Keratinocyte (primary cell): ENCODE data around the gene MVB12B. TPM values are rescaled to one million over a fixed set of nuclear protein-coding genes. Genes with fewer than 3 reads are reported as not detected.

ENCODE experiments used
- DNase-seq: peaks from one replicate; pipeline ENCODE4 v3.0.0-alpha.2; 2011; ENCODE audit warnings: low read depth, missing footprints, low spot score
- FAIRE-seq: peaks from 2 replicates; lab custom pipeline; 2011; peaks lifted over from hg19 to GRCh38; lab: Jason Lieb, UNC
- H2AFZ ChIP-seq: 2 replicates; pipeline ENCODE4 v1.6.0; 2012; ENCODE audit warnings: low read length, control low read depth, inconsistent platforms; ENCODE audit not compliant: control insufficient read depth
- H3K27ac ChIP-seq: 2 replicates; pipeline ENCODE4 v1.5.1; 2011; ENCODE audit warnings: low read length; ENCODE audit not compliant: control insufficient read depth, insufficient read depth
- H3K27me3 ChIP-seq: 3 replicates; pipeline ENCODE4 v1.6.0; 2011; ENCODE audit warnings: low read length; ENCODE audit not compliant: control insufficient read depth, insufficient read depth; ENCODE audit errors: extremely low read depth
- H3K36me3 ChIP-seq, 2 experiments: 2 replicates in 1 of 2; 3 replicates in 1 of 2; pipeline ENCODE4 v1.5.1; 2011; ENCODE audit warnings: low read length in 2 of 2, mild to moderate bottlenecking in 1 of 2; ENCODE audit not compliant: control insufficient read depth in 2 of 2, insufficient read depth in 2 of 2; ENCODE audit errors: extremely low read depth in 1 of 2
- H3K4me1 ChIP-seq: 3 replicates; pipeline ENCODE4 v1.5.1; 2011; ENCODE audit warnings: low read length; ENCODE audit not compliant: control insufficient read depth, insufficient read depth; ENCODE audit errors: extremely low read depth
- H3K4me2 ChIP-seq: 3 replicates; pipeline ENCODE4 v1.6.0; 2011; ENCODE audit warnings: low read depth, low read length; ENCODE audit not compliant: control insufficient read depth, insufficient read depth; ENCODE audit errors: extremely low read depth
- H3K4me3 ChIP-seq, 3 experiments: fragments of 200-600 bp in 1 of 3; sonication (generic) in 1 of 3; 2 replicates in 2 of 3; 3 replicates in 1 of 3; pipeline ENCODE4 v1.5.1; 2011 to 2016; ENCODE audit warnings: low read length in 3 of 3, mild to moderate bottlenecking in 3 of 3, control low read depth in 2 of 3, inconsistent platforms in 1 of 3, low read depth in 1 of 3, mixed read lengths in 1 of 3, mixed run types in 1 of 3, moderate library complexity in 1 of 3; ENCODE audit not compliant: control insufficient read depth in 2 of 3, insufficient read depth in 2 of 3; ENCODE audit errors: extremely low read depth in 1 of 3
- H3K79me2 ChIP-seq: 2 replicates; pipeline ENCODE4 v1.6.0; 2012; ENCODE audit warnings: low read length; ENCODE audit not compliant: control insufficient read depth, insufficient read depth
- H3K9ac ChIP-seq: 3 replicates; pipeline ENCODE4 v1.6.0; 2011; ENCODE audit warnings: low read length; ENCODE audit not compliant: control insufficient read depth, insufficient read depth; ENCODE audit errors: extremely low read depth
- H3K9me1 ChIP-seq: 3 replicates; pipeline ENCODE4 v1.6.0; 2011; ENCODE audit warnings: low read length; ENCODE audit not compliant: control insufficient read depth, insufficient read depth; ENCODE audit errors: extremely low read depth
- H3K9me3 ChIP-seq: 2 replicates; pipeline ENCODE4 v1.5.1; 2012; ENCODE audit warnings: low read depth, low read length; ENCODE audit not compliant: control insufficient read depth
- H4K20me1 ChIP-seq: 3 replicates; pipeline ENCODE4 v1.6.0; 2011; ENCODE audit warnings: low read length; ENCODE audit not compliant: control insufficient read depth, insufficient read depth; ENCODE audit errors: extremely low read depth
- CTCF ChIP-seq, 3 experiments: IDR thresholded peaks in 1 of 3; conservative IDR thresholded peaks in 1 of 3; optimal IDR thresholded peaks in 1 of 3; 2 replicates in 2 of 3; 3 replicates in 1 of 3; pipeline versions ENCODE3 to v1.5.1; 2011; ENCODE audit warnings: low read length in 3 of 3, mild to moderate bottlenecking in 3 of 3, moderate library complexity in 2 of 3, control low read depth in 1 of 3, inconsistent platforms in 1 of 3; ENCODE audit not compliant: insufficient read depth in 2 of 3; ENCODE audit errors: extremely low read depth in 1 of 3
- EZH2 ChIP-seq: IDR thresholded peaks from one replicate; pipeline ENCODE4 v1.6.1; 2012; ENCODE audit warnings: inconsistent platforms, mild to moderate bottlenecking, low read length, moderate library complexity
- dilution Hi-C: fragments of 300-500 bp; cut with MboI; formaldehyde crosslinking; loops from one replicate; pipeline ENCODE4 v1.7.0; 2020; ENCODE audit warnings: low sequenced_read_pairs; ENCODE audit not compliant: extremely low pct_ligation_motif_present
- polyA plus RNA-seq, 5 experiments: library from polyadenylated mRNA; depleted of rRNA in 3 of 5; stranded (reverse) in 3 of 5; stranded (forward) in 1 of 5; unstranded in 1 of 5; fragments of >200 nt; gene quantifications; 1 replicate in 1 of 5; 2 replicates in 3 of 5; 3 replicates in 1 of 5; pipeline versions ENCODE4 v1.2.1 to v1.2.3, GENCODE V29; 2011 to 2012; ENCODE audit warnings: missing spikeins in 2 of 5, low read depth in 1 of 5, low replicate concordance in 1 of 5

MVB12B gene
- polyA plus RNA-seq, 1 donor (not counting 4 experiments of a cell fraction or from before 2014, with no cell fraction given) = 1.2 TPM

- Histone ChIP-seq H3K9me1 (no peaks in the 10 kb centered on the region), H4K20me1 (no peaks in the 10 kb centered on the region), H3K27ac (no peak overlapping the region), H3K9ac (no peak overlapping the region), H3K4me1 (peaks cover 8% of the 10 kb centered on the region), H3K4me2 (no peak overlapping the region), H3K4me3 (no peak overlapping the region), H3K27me3 (no peaks in the 10 kb centered on the region), H3K9me3 (no peaks in the 10 kb centered on the region), H2AFZ (no peak overlapping the region), H3K79me2 (no peaks in the 10 kb centered on the region), H3K36me3 (no peaks in the 10 kb centered on the region)
- dilution Hi-C loops = no loop called here
- DNase-seq (no peak), FAIRE-seq (no peak)
- TF ChIP-seq CTCF (optimal IDR thresholded peaks at IDR 0.05 in 1 of 3, IDR thresholded peaks at IDR 0.05 in 1 of 3, conservative IDR thresholded peaks at IDR 0.05 in 1 of 3; ENCODE audit: extremely low read depth in 1 of 3, insufficient read depth in 2 of 3, low read length in 3 of 3) (no peak), EZH2 (no peak)
Measured at GRCh38 chr9:126497660-126498275, 171.1 kb downstream of the MVB12B start.

GRCh38 chr9:126498331-126498730 is 171.7 kb downstream of the MVB12B start:
- FAIRE-seq (no peak), DNase-seq (no peak)
- Histone ChIP-seq H3K9ac (no peak overlapping the region), H3K79me2 (no peaks in the 10 kb centered on the region), H3K27ac (no peak overlapping the region), H3K27me3 (no peaks in the 10 kb centered on the region), H3K4me3 (no peak overlapping the region), H3K4me1 (peaks cover 8% of the 10 kb centered on the region), H3K9me3 (no peaks in the 10 kb centered on the region), H2AFZ (no peak overlapping the region), H3K9me1 (no peaks in the 10 kb centered on the region), H3K4me2 (no peak overlapping the region), H3K36me3 (no peaks in the 10 kb centered on the region), H4K20me1 (no peaks in the 10 kb centered on the region)
- dilution Hi-C loops = no loop called here
- no peak for TF ChIP-seq CTCF (optimal IDR thresholded peaks at IDR 0.05 in 1 of 3, IDR thresholded peaks at IDR 0.05 in 1 of 3, conservative IDR thresholded peaks at IDR 0.05 in 1 of 3; ENCODE audit: extremely low read depth in 1 of 3, insufficient read depth in 2 of 3, low read length in 3 of 3)
- no peak for TF ChIP-seq EZH2
